NCI-H2196 treated with DMSO at 0.1 percent for 48 hours (cell line): ENCODE data around the gene SERPINA12.
"Not testable (repeated sequence)": the region's sequence is repeated elsewhere in the genome, so short reads cannot be mapped to it uniquely, and the experiment has no call there.

Experiments used
- DNase-seq: peaks from one replicate; lab custom pipeline; 2025; ENCODE audit not compliant: unreplicated experiment; lab: John Stamatoyannopoulos, UW

SERPINA12 gene

GRCh38 chr14:94494085-94494484 is 15.2 kb downstream of the SERPINA12 start:
- no peak for DNase-seq

GRCh38 chr14:94491511-94491910 is 17.8 kb downstream of the SERPINA12 start:
- no peak for DNase-seq

GRCh38 chr14:94489336-94489735 is 19.9 kb downstream of the SERPINA12 start:
- DNase-seq: no peak

GRCh38 chr14:94486883-94487282 is 22.4 kb downstream of the SERPINA12 start:
- DNase-seq: no peak

- DNase-seq: no peak
These were observed 23.1 kb downstream of the SERPINA12 start for GRCh38 chr14:94485944-94486841.

- no peak for DNase-seq
These were observed 24.8 kb downstream of the SERPINA12 start for GRCh38 chr14:94484481-94484880.

- DNase-seq: no peak
These were observed 25.5 kb downstream of the SERPINA12 start for GRCh38 chr14:94483729-94484275.

- no peak for DNase-seq
These were observed 26.2 kb downstream of the SERPINA12 start for GRCh38 chr14:94483071-94483451.

- DNase-seq: not testable (repeated sequence)
These were observed 26.9 kb downstream of the SERPINA12 start for GRCh38 chr14:94482132-94483070.

GRCh38 chr14:94481468-94482131 is 27.7 kb downstream of the SERPINA12 start:
- no peak for DNase-seq

GRCh38 chr14:94480809-94481208 is 28.5 kb downstream of the SERPINA12 start:
- DNase-seq: no peak

- no peak for DNase-seq
These were observed 30.8 kb downstream of the SERPINA12 start for GRCh38 chr14:94478420-94478819.

- no peak for DNase-seq
These were observed 33.2 kb downstream of the SERPINA12 start, which contains the start of gene SERPINA9 for GRCh38 chr14:94476023-94476422. SERPINA9 (minus strand) TSS chr14:94476197; CDS start chr14:94469840, 6,357 bp downstream.

GRCh38 chr14:94474581-94475031 is 34.7 kb downstream of the SERPINA12 start:
- DNase-seq: no peak

- DNase-seq: no peak
These were observed 35.4 kb downstream of the SERPINA12 start for GRCh38 chr14:94473666-94474410.

- no peak for DNase-seq
These were observed 36.4 kb downstream of the SERPINA12 start for GRCh38 chr14:94472842-94473241.

GRCh38 chr14:94471045-94471444 is 38.2 kb downstream of the SERPINA12 start:
- DNase-seq: no peak

GRCh38 chr14:94470311-94470710 is 39.0 kb downstream of the SERPINA12 start:
- no peak for DNase-seq

GRCh38 chr14:94469261-94469660 is 40.0 kb downstream of the SERPINA12 start:
- DNase-seq: no peak
